ENCODE results near the gene IL15RA.

IL15RA gene

GRCh38 chr10:5976512-5977470 is 552 bp downstream of the IL15RA start:
- Histone ChIP-seq H3K4me3 (ENCODE audit: low read length) (peak overlapping the region; percentile 79), H3K4me1 (ENCODE audit: insufficient read depth, low read length) (no peaks in the 10 kb centered on the region), H3K36me3 (ENCODE audit: insufficient read depth, low read depth, low read length) (no peaks in the 10 kb centered on the region), H3K9ac (ENCODE audit: low read depth, low read length) (no peak overlapping the region), H3K9me3 (ENCODE audit: insufficient read depth, low read depth, low read length) (no peaks in the 10 kb centered on the region), H3K27ac (ENCODE audit: low read length) (no peak overlapping the region), H3K27me3 (ENCODE audit: insufficient read depth, low read length) (peaks cover 70% of the 10 kb centered on the region)

- Histone ChIP-seq H3K27me3 (ENCODE audit: insufficient read depth, low read length) (peaks cover 60% of the 10 kb centered on the region), H3K9ac (ENCODE audit: low read depth, low read length) (no peak overlapping the region), H3K9me3 (ENCODE audit: insufficient read depth, low read depth, low read length) (no peaks in the 10 kb centered on the region), H3K4me3 (ENCODE audit: low read length) (peak overlapping the region; percentile 79; the same call in 1 of the 2 replicates), H3K4me1 (ENCODE audit: insufficient read depth, low read length) (no peaks in the 10 kb centered on the region), H3K36me3 (ENCODE audit: insufficient read depth, low read depth, low read length) (no peaks in the 10 kb centered on the region), H3K27ac (ENCODE audit: low read length) (no peak overlapping the region)
Measured at GRCh38 chr10:5975641-5976473, 1.5 kb downstream of the IL15RA start.

GRCh38 chr10:5973069-5973468 is 4.3 kb downstream of the IL15RA start:
- Histone ChIP-seq H3K9ac (ENCODE audit: low read depth, low read length) (no peak overlapping the region), H3K36me3 (ENCODE audit: insufficient read depth, low read depth, low read length) (no peaks in the 10 kb centered on the region), H3K4me1 (ENCODE audit: insufficient read depth, low read length) (no peaks in the 10 kb centered on the region), H3K27me3 (ENCODE audit: insufficient read depth, low read length) (peaks cover 33% of the 10 kb centered on the region), H3K27ac (ENCODE audit: low read length) (no peak overlapping the region), H3K9me3 (ENCODE audit: insufficient read depth, low read depth, low read length) (no peaks in the 10 kb centered on the region), H3K4me3 (ENCODE audit: low read length) (no peak overlapping the region)

GRCh38 chr10:5971886-5972285 is 5.5 kb downstream of the IL15RA start:
- Histone ChIP-seq H3K9ac (ENCODE audit: low read depth, low read length) (no peak overlapping the region), H3K4me1 (ENCODE audit: insufficient read depth, low read length) (no peaks in the 10 kb centered on the region), H3K27me3 (ENCODE audit: insufficient read depth, low read length) (peaks cover 21% of the 10 kb centered on the region), H3K27ac (ENCODE audit: low read length) (no peak overlapping the region), H3K36me3 (ENCODE audit: insufficient read depth, low read depth, low read length) (no peaks in the 10 kb centered on the region), H3K9me3 (ENCODE audit: insufficient read depth, low read depth, low read length) (no peaks in the 10 kb centered on the region), H3K4me3 (ENCODE audit: low read length) (no peak overlapping the region)

- Histone ChIP-seq H3K9me3 (ENCODE audit: insufficient read depth, low read depth, low read length) (no peaks in the 10 kb centered on the region), H3K4me3 (ENCODE audit: low read length) (no peak overlapping the region), H3K27me3 (ENCODE audit: insufficient read depth, low read length) (peaks cover 16% of the 10 kb centered on the region), H3K27ac (ENCODE audit: low read length) (no peak overlapping the region), H3K4me1 (ENCODE audit: insufficient read depth, low read length) (no peaks in the 10 kb centered on the region), H3K36me3 (ENCODE audit: insufficient read depth, low read depth, low read length) (no peaks in the 10 kb centered on the region), H3K9ac (ENCODE audit: low read depth, low read length) (no peak overlapping the region)
Measured at GRCh38 chr10:5971315-5971832, 6.0 kb downstream of the IL15RA start.

GRCh38 chr10:5970527-5970926 is 6.8 kb downstream of the IL15RA start:
- Histone ChIP-seq H3K4me1 (ENCODE audit: insufficient read depth, low read length) (no peaks in the 10 kb centered on the region), H3K4me3 (ENCODE audit: low read length) (no peak overlapping the region), H3K9ac (ENCODE audit: low read depth, low read length) (no peak overlapping the region), H3K27ac (ENCODE audit: low read length) (no peak overlapping the region), H3K36me3 (ENCODE audit: insufficient read depth, low read depth, low read length) (no peaks in the 10 kb centered on the region), H3K9me3 (ENCODE audit: insufficient read depth, low read depth, low read length) (no peaks in the 10 kb centered on the region), H3K27me3 (ENCODE audit: insufficient read depth, low read length) (peaks cover 8% of the 10 kb centered on the region)

GRCh38 chr10:5970066-5970465 is 7.3 kb downstream of the IL15RA start:
- Histone ChIP-seq H3K4me3 (ENCODE audit: low read length) (no peak overlapping the region), H3K27ac (ENCODE audit: low read length) (no peak overlapping the region), H3K4me1 (ENCODE audit: insufficient read depth, low read length) (no peaks in the 10 kb centered on the region)

GRCh38 chr10:5968681-5969453 is 8.5 kb downstream of the IL15RA start:
- Histone ChIP-seq H3K4me1 (ENCODE audit: insufficient read depth, low read length) (no peaks in the 10 kb centered on the region), H3K27me3 (ENCODE audit: insufficient read depth, low read length) (no peaks in the 10 kb centered on the region), H3K4me3 (ENCODE audit: low read length) (no peak overlapping the region), H3K36me3 (ENCODE audit: insufficient read depth, low read depth, low read length) (no peaks in the 10 kb centered on the region), H3K27ac (ENCODE audit: low read length) (no peak overlapping the region), H3K9ac (ENCODE audit: low read depth, low read length) (no peak overlapping the region), H3K9me3 (ENCODE audit: insufficient read depth, low read depth, low read length) (no peaks in the 10 kb centered on the region)

More at GRCh38 chr10:5970066-5970465, 7.3 kb downstream of the IL15RA start:
- Histone ChIP-seq H3K36me3 (ENCODE audit: insufficient read depth, low read depth, low read length) (no peaks in the 10 kb centered on the region), H3K9me3 (ENCODE audit: insufficient read depth, low read depth, low read length) (no peaks in the 10 kb centered on the region), H3K9ac (ENCODE audit: low read depth, low read length) (no peak overlapping the region), H3K27me3 (ENCODE audit: insufficient read depth, low read length) (peaks cover 3% of the 10 kb centered on the region)

- H3K9me3 ChIP-seq (ENCODE audit: insufficient read depth, low read depth, low read length) = no peaks in the 10 kb centered on the region
- H3K4me3 ChIP-seq (ENCODE audit: low read length) = no peak overlapping the region
- H3K4me1 ChIP-seq (ENCODE audit: insufficient read depth, low read length) = no peaks in the 10 kb centered on the region
- H3K36me3 ChIP-seq (ENCODE audit: insufficient read depth, low read depth, low read length) = no peaks in the 10 kb centered on the region
- H3K9ac ChIP-seq (ENCODE audit: low read depth, low read length) = no peak overlapping the region
- no peak overlapping the region for H3K27ac ChIP-seq (ENCODE audit: low read length)
- no peaks in the 10 kb centered on the region for H3K27me3 ChIP-seq (ENCODE audit: insufficient read depth, low read length)
Measured at GRCh38 chr10:5968037-5968680, 9.2 kb downstream of the IL15RA start.

GRCh38 chr10:5965266-5965665 is 12.1 kb downstream of the IL15RA start:
- no peak overlapping the region for H3K27ac ChIP-seq (ENCODE audit: low read length)
- no peak overlapping the region for H3K9ac ChIP-seq (ENCODE audit: low read depth, low read length)
- no peaks in the 10 kb centered on the region for H3K9me3 ChIP-seq (ENCODE audit: insufficient read depth, low read depth, low read length)
- no peak overlapping the region for H3K4me3 ChIP-seq (ENCODE audit: low read length)
- H3K36me3 ChIP-seq (ENCODE audit: insufficient read depth, low read depth, low read length) = no peaks in the 10 kb centered on the region
- H3K27me3 ChIP-seq (ENCODE audit: insufficient read depth, low read length) = no peaks in the 10 kb centered on the region
- H3K4me1 ChIP-seq (ENCODE audit: insufficient read depth, low read length) = no peaks in the 10 kb centered on the region

- H3K27ac ChIP-seq (ENCODE audit: low read length) = no peak overlapping the region
- H3K36me3 ChIP-seq (ENCODE audit: insufficient read depth, low read depth, low read length) = no peaks in the 10 kb centered on the region
- no peak overlapping the region for H3K9ac ChIP-seq (ENCODE audit: low read depth, low read length)
- H3K27me3 ChIP-seq (ENCODE audit: insufficient read depth, low read length) = no peaks in the 10 kb centered on the region
- H3K4me3 ChIP-seq (ENCODE audit: low read length) = no peak overlapping the region
- no peaks in the 10 kb centered on the region for H3K4me1 ChIP-seq (ENCODE audit: insufficient read depth, low read length)
- H3K9me3 ChIP-seq (ENCODE audit: insufficient read depth, low read depth, low read length) = no peaks in the 10 kb centered on the region
Measured at GRCh38 chr10:5964736-5965135, 12.6 kb downstream of the IL15RA start.
